COR-L47 (cell line): ENCODE measurements around the gene IL6ST.
"Not testable (repeated sequence)": the region's sequence is repeated elsewhere in the genome, so short reads cannot be mapped to it uniquely, and the experiment has no call there.

Experiments used
- DNase-seq: peaks from one replicate; lab custom pipeline; 2025; lab: John Stamatoyannopoulos, UW

Gene IL6ST

DNA sequence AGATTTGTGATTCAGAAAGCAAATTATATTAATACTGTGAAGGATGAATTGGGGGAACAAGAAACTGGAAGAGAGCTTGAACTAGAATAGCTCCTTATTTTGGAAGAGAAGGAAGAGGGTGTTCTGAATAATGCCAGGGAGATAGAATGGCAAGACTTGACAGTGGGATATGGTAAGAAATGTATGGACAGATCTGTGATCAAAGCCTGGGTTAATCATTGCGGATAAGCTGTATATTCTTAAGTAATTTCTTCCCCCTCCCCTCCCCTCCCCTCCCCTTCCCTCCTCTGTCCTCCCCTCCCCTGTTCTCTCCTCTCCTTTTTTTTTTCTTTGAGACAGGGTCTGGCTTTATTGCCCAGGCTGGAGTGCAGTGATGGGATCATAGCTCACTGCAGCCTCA is 10.1 kb upstream of the IL6ST start:
- DNase-seq = no peak

- no peak for DNase-seq
Observed at GRCh38 chr5:56003679-56004078, 8.9 kb upstream of the IL6ST start.

- DNase-seq = no peak
Observed at GRCh38 chr5:56003179-56003578, 8.4 kb upstream of the IL6ST start.

GRCh38 chr5:56002303-56002702 is 7.5 kb upstream of the IL6ST start:
- no peak for DNase-seq

GRCh38 chr5:56000221-56000620 is 5.5 kb upstream of the IL6ST start:
- DNase-seq = not testable (repeated sequence)

- no peak for DNase-seq
Observed at GRCh38 chr5:55998966-55999365, 4.2 kb upstream of the IL6ST start.

DNA sequence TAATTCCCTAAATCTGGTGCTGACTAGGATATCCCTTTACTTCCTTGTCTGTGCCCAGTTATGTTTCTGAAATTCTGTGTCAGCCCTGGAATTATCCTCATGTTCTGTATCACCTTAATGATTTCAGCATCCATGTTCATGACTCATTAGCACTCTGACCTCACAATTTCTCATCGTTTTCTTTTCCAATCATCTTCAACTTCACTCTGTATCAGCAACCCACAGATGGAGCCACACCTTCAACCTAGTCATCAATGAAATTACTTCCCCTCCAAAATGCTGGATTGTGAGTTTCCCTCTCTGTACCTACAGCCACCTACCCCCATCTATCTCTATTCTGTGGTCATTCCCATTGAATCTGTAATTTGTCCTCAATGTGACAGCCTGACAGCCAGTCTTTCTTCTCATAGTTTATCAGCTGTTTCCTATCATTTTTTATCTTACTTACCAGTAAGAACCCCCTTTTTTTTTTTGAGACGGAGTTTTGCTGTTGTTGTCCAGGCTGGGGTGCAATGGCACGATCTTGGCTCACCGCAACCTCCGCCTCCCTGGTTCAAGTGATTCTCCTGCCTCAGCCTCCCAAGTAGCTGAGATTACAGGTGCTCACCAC is 3.1 kb upstream of the IL6ST start:
- no peak for DNase-seq

GRCh38 chr5:55994998-55995914 is 493 bp upstream of the IL6ST start:
- peak; percentile 97 for DNase-seq

DNA sequence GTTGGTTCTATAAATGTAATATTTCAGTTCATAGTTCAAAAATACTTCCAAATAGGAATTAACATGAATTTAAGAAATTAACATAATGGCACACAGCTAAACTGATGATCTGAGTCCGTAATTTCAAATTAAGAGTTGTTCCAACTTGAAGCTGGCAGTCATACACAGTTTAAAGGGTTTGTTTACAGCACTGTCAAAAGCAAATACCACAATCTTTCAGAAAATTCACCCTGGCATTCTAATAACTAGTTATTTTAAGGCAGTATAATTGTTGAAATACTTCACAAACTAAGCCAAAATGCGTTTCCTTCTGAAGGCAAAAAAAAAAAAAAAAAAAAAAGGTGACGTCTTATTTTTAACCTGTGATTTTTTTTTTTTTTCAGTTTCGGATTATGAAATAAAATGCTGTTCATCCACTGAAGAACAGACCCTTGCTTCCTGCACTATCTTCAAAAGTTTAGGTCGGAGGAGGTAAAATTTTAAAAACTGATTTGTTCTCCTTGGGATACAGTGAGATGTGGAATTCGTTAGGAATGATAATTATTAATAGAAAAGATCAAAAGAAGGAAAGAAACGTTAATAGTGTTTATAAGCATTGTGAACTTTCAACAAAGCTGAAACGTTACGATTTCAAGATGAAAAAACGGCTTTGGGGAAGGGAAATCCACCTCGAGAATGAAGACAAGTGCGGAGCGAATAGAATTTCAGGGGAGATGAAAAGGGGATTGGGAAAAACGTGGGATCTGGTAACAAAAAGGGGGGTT is 850 bp downstream of the IL6ST start:
- no peak for DNase-seq

DNA sequence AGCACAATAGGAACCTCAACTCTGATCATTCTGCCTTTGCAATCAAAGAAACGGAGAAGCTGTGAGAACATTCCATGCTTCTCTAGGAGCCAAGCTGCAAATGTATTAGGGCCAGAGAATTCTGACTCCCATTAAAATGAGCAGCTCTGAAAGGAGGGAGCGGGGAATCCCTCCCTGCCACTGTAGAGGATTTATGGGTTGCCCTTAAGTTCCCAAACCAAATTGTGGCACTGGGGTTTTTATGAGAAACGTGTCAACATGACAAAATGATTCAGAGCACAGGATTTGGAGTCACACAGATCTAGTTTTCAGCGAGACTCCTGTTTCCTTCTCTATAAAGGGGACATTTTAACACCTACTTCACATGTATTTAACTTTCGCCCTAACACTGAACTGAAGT is 1.8 kb downstream of the IL6ST start:
- no peak for DNase-seq

DNA sequence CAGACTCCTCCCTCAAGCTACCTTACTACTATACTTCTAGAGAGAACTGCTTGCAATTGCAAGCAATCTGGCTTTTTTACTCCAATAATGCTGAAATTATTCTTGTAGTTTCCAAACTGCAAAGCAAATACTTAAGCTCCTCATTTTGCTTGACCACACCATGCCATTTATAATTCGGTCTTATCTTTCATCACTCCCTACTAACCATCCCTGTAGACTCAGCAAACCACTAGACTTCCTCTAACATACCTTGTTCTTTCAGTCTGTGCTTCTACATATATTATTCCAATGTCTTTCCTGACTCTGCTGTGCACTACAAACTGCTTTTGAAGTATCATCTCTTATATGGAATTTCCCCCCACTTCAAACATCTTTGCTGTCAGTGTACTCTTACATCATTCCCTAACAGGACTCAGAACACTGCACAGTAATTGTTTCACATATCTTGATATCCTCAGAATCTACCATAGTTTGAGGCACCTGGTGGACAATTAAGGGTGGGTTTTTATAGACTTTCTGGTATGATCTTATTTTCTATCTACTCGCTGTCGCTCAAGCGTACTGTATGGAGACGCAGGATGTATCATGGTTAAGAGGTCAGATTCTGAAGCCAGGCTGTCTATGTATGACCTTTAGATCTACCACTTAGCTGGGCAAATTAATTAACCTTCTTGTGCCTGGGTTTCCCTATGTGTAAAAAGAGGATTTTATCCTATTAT is 2.8 kb downstream of the IL6ST start:
- no peak for DNase-seq

DNA sequence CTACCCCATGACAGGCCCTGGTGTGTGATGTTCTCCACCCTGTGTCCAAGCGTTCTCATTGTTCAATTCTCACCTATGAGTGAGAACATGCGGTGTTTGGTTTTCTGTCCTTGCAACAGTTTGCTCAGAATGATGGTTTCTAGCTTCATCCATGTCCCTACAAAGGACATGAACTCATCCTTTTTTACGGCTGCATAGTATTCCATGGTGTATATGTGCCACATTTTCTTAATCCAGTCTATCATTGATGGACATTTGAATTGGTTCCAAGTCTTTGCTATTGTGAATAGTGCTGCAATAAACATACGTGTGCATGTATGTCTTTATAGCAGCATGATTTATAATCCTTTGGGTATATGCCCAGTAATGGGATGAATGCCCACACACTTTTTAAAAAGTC is 3.9 kb downstream of the IL6ST start:
- DNase-seq = not testable (repeated sequence)

DNA sequence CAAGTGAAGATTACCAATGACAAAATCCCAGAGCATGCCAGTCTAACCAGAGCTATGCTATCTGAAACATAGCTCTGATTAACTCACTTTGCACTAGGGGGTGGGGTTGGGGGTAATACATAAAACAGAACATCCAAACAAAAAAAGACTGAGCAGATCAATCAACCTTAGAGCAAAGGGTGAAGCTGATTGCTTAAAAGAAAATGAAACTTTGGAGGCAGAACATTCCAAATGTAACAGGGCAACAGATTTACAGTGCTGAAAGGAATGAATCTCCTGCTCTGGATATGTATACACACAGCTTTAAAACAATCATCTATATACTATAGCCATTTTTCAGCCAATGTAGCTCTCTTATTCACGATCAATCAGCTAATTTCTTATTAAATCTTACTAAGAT is 4.9 kb downstream of the IL6ST start:
- DNase-seq = no peak

GRCh38 chr5:55988979-55989638 is 5.7 kb downstream of the IL6ST start:
- DNase-seq = no peak

- DNase-seq = not testable (repeated sequence)
Observed at GRCh38 chr5:55988428-55988827, 6.3 kb downstream of the IL6ST start.

DNA sequence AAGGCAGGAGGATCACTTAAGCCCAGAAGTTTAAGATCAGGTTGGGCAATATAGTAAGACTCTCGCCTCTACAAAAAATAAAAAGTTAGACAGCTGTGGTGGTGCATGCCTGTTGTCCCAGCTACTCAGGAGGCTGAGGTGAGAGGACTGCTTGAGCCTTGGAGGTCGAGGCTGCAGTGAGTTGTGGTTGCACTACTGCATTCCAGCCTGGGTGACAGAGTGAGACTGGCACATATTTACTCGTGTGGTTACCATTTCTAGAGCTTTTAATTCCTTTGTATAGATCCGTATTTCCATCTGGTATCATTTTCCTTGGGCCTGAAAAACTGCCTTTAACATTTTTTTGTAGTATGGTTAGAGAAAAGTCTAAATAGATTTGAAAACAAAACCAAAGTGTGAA is 7.8 kb downstream of the IL6ST start:
- DNase-seq = no peak

DNA sequence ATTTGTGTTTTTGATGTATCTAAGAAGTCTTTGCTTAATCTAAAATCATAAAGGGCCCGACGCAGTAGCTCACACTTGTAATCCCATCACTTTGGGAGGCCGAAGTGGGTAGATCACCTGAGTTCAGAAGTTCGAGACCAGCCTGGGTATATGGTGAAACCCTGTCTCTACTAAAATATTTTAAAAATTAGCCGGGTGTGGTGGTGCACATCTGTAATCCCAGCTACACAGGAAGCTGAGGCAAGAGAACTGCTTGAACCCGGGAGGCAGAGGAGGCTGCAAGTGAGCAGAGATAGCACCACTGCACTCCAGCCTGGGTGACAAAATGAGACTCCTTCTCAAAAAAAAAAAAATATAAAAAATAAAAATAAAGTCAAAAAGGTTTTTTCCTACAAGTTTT is 9.6 kb downstream of the IL6ST start:
- DNase-seq = no peak

GRCh38 chr5:55983986-55984385 is 10.8 kb downstream of the IL6ST start:
- DNase-seq = no peak

GRCh38 chr5:55982957-55983381 is 11.8 kb downstream of the IL6ST start:
- DNase-seq = peak; percentile 6

DNA sequence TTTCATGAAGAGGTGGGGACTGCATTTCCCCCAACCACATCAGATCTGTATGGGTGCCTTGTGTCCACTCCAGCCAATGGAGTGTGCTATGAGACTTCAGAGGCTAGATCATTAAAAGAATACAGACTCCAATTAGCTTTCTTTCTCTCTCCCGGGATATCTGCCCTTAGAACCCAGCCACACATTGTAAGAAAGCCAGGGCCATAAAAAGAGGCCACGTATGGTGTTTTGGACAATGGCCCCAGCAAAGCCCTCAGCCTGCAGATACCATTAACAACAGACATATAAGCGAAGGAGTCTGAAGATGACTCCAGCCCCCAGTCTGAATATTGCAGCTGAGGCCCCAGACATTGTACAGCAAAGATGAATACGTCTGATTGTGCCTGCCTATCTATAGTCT is 21.5 kb downstream of the IL6ST start:
- DNase-seq = no peak

- DNase-seq = no peak
Observed at GRCh38 chr5:55969956-55970355, 24.8 kb downstream of the IL6ST start.

GRCh38 chr5:55966284-55966683 is 28.5 kb downstream of the IL6ST start:
- no peak for DNase-seq
